GM12864 (cell line): ENCODE measurements around the gene UBE2QL1.

Source experiments
- DNase-seq: peaks from one replicate; pipeline ENCODE4 v3.0.0-alpha.2; 2011; ENCODE audit warnings: low read depth
- H3K4me3 ChIP-seq: 2 replicates; pipeline ENCODE4 v1.5.1; 2011; ENCODE audit warnings: mild to moderate bottlenecking, low read depth, low read length, control low read depth
- CTCF ChIP-seq: IDR thresholded peaks from 2 replicates; pipeline ENCODE4 v1.5.1; 2011; ENCODE audit warnings: low read depth, mild to moderate bottlenecking, moderate library complexity, low read length, control low read depth, inconsistent platforms; ENCODE audit errors: missing control alignments

UBE2QL1 gene

GRCh38 chr5:6490246-6490645 lies 41.6 kb downstream of the UBE2QL1 start:
- TF ChIP-seq CTCF = no peak
- no peak overlapping the region for H3K4me3 ChIP-seq
- no peak for DNase-seq

GRCh38 chr5:6490693-6491092 lies 42.0 kb downstream of the UBE2QL1 start:
- no peak for TF ChIP-seq CTCF
- DNase-seq = no peak
- H3K4me3 ChIP-seq = no peak overlapping the region

- no peak overlapping the region for H3K4me3 ChIP-seq
- no peak for DNase-seq
- no peak for TF ChIP-seq CTCF
These were observed 42.7 kb downstream of the UBE2QL1 start for GRCh38 chr5:6491196-6491918.

- no peak for DNase-seq
- TF ChIP-seq CTCF = no peak
- H3K4me3 ChIP-seq = no peak overlapping the region
These were observed 43.2 kb downstream of the UBE2QL1 start for GRCh38 chr5:6491919-6492290.

GRCh38 chr5:6492934-6493333 lies 44.3 kb downstream of the UBE2QL1 start:
- H3K4me3 ChIP-seq = no peak overlapping the region
- DNase-seq = no peak
- TF ChIP-seq CTCF = no peak

- no peak for TF ChIP-seq CTCF
- DNase-seq = no peak
- H3K4me3 ChIP-seq = no peak overlapping the region
These were observed 45.2 kb downstream of the UBE2QL1 start for GRCh38 chr5:6493681-6494454.
